ENCODE measurements around the gene ABHD12B.
"Not testable (repeated sequence)": the region's sequence is repeated elsewhere in the genome, so short reads cannot be mapped to it uniquely, and the experiment has no call there.

The ABHD12B gene

GRCh38 chr14:50935126-50936015 lies 63.5 kb downstream of the ABHD12B start:
- no peak for DNase-seq (ENCODE audit: low read depth in 3 of 3)

- DNase-seq (ENCODE audit: low read depth in 3 of 3), result no peak
Measured at GRCh38 chr14:50936016-50936340, 64.1 kb downstream of the ABHD12B start.

GRCh38 chr14:50936882-50937281 lies 65.0 kb downstream of the ABHD12B start:
- DNase-seq (ENCODE audit: low read depth in 3 of 3), result no peak

- DNase-seq (ENCODE audit: low read depth in 3 of 3), result no peak
Measured at GRCh38 chr14:50937325-50937724, 65.5 kb downstream of the ABHD12B start.

- no peak for DNase-seq (ENCODE audit: low read depth in 3 of 3)
Measured at GRCh38 chr14:50937800-50938199, 65.9 kb downstream of the ABHD12B start.

- no peak for DNase-seq (ENCODE audit: low read depth in 3 of 3)
Measured at GRCh38 chr14:50941151-50941550, 69.3 kb downstream of the ABHD12B start.

- DNase-seq (ENCODE audit: low read depth in 3 of 3), result not testable (repeated sequence)
Measured at GRCh38 chr14:50941638-50942037, 69.8 kb downstream of the ABHD12B start.

- no peak for DNase-seq (ENCODE audit: low read depth in 3 of 3)
Measured at GRCh38 chr14:50943261-50943942, 71.5 kb downstream of the ABHD12B start.

GRCh38 chr14:50943943-50944646 lies 72.2 kb downstream of the ABHD12B start, which contains the start of gene PYGL:
Gene PYGL (minus strand): TSS chr14:50944483. CDS start chr14:50944403, 80 bp downstream.
- peak in 1 of 3 experiments; percentile 36 for DNase-seq (ENCODE audit: low read depth in 3 of 3)

GRCh38 chr14:50944647-50945413 lies 73.0 kb downstream of the ABHD12B start:
- DNase-seq (ENCODE audit: low read depth in 3 of 3), result peak in 1 of 3 experiments; percentile 1

- no peak for DNase-seq (ENCODE audit: low read depth in 3 of 3)
Measured at GRCh38 chr14:50946234-50946935, 74.5 kb downstream of the ABHD12B start.

- DNase-seq (ENCODE audit: low read depth in 3 of 3), result no peak
Measured at GRCh38 chr14:50947446-50947845, 75.6 kb downstream of the ABHD12B start.

- DNase-seq (ENCODE audit: low read depth in 3 of 3), result no peak
Measured at GRCh38 chr14:50948205-50948604, 76.4 kb downstream of the ABHD12B start.

- DNase-seq (ENCODE audit: low read depth in 3 of 3), result no peak
Measured at GRCh38 chr14:50951032-50951431, 79.2 kb downstream of the ABHD12B start.

- no peak for DNase-seq (ENCODE audit: low read depth in 3 of 3)
Measured at GRCh38 chr14:50953502-50953901, 81.6 kb downstream of the ABHD12B start.

All from stimulated activated CD4-positive, alpha-beta T cell treated with anti-CD3 and anti-CD28 coated beads, TNF-alpha, amount 100 ng/mL, for 24 hours (primary cell).